Testis (tissue), 2 donors: ENCODE data around the gene CMPK2.

Experiments used
- CTCF ChIP-seq, 3 experiments: fragments of 450-650 bp in 2 of 3; fragments of 200-600 bp in 1 of 3; sonication (generic) in 1 of 3; IDR thresholded peaks; one replicate each; pipeline ENCODE4 v1.5.1; 2016 to 2019; ENCODE audit warnings: antibody characterized with exemption in 3 of 3, mild to moderate bottlenecking in 2 of 3, moderate library complexity in 1 of 3
- POLR2A ChIP-seq: fragments of 450-650 bp; IDR thresholded peaks from one replicate; pipeline ENCODE4 v1.6.1; 2017; ENCODE audit warnings: antibody characterized with exemption, mild to moderate bottlenecking, moderate library complexity

- no peak for TF ChIP-seq POLR2A
- TF ChIP-seq CTCF (IDR thresholded peaks at IDR 0.05), result no peak
These were observed 54.7 kb downstream of the CMPK2 start for GRCh38 chr2:6810961-6811360.
